HG02884 (cell line): ENCODE data around the gene USP34.
A peak's percentile ranks its signal among the peaks of the same experiment; 100 is the strongest.
"Not testable (repeated sequence)": the region's sequence is repeated elsewhere in the genome, so short reads cannot be mapped to it uniquely, and the experiment has no call there.

Experiments
- ATAC-seq: cut with Tn5 transposase; IDR thresholded peaks from one replicate; pipeline ENCODE4 v1.9.1; 2021; ENCODE audit warnings: mild to moderate bottlenecking, moderate library complexity; ENCODE audit not compliant: unreplicated experiment

USP34 gene

GRCh38 chr2:61465045-61465444 lies 5.8 kb downstream of the USP34 start:
- ATAC-seq = no peak

DNA sequence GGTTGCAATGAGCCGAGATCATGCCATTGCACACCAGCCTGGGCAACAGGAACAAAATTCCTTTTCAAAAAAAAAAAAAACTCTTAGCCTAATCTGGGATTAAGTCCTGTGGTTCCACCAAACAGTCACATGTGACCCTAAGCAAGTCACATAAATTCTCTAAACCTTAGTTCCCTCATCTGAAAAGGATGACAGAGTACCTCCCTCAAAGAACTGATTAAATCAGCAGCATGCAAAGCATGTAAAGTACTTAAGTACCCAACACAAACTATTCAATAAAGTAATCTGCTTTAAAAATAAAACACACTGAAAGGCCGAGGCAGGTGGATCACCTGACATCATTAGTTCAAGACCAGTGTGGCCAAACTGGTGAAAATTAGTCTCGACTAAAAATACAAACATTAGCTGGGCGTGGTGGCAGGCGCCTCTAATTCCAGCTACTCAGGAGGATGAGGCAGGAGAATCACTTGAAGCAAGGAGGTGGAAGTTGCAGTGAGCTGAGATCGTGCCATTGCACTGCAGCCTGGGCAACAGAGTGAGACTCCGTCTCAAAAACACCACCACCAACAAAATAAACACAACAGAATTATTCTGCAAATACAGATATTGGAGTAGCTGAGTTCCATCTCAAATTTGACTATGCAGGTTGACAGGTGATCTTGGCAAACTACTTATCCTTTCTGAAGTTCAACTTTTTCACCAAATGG lies 7.0 kb downstream of the USP34 start:
- ATAC-seq = no peak

DNA sequence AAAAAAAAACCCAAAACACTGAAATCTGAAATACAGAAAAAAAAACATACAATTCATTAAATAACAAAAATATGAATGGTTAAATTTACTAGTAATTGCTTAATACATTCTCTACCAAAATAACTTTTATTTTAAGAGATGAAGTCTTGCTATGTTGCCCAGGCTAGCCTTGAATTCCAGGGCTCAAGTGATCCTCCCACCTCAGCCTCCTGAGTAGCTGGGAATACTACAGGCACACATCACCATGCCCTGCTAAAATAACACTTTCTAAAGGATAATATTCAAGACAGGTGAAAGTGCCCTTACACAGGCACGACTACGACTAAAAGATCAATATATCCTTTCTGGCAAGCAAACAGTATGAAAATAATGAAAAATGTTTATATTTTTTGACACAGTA lies 9.5 kb downstream of the USP34 start:
- no peak for ATAC-seq

DNA sequence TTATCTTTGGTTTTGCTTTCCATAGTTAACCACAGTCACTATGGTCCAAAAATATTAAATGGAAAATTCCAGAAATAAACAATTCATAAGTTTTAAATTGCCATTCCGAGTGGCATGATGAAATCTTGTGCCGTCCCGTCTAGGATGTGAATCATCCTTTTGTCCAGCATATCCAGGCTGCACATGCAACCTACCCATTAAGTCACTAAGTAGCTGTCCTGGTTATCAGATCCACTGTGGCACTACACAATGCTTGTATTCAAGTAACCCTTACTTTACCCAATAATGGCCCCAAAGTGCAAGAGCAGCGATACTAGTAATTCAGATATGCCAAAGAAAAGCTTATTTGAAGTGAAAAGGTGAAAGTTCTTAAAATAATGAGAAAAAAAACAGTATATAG lies 10.7 kb downstream of the USP34 start:
- no peak for ATAC-seq

- no peak for ATAC-seq
Observed at GRCh38 chr2:61456746-61457420, 14.0 kb downstream of the USP34 start.

DNA sequence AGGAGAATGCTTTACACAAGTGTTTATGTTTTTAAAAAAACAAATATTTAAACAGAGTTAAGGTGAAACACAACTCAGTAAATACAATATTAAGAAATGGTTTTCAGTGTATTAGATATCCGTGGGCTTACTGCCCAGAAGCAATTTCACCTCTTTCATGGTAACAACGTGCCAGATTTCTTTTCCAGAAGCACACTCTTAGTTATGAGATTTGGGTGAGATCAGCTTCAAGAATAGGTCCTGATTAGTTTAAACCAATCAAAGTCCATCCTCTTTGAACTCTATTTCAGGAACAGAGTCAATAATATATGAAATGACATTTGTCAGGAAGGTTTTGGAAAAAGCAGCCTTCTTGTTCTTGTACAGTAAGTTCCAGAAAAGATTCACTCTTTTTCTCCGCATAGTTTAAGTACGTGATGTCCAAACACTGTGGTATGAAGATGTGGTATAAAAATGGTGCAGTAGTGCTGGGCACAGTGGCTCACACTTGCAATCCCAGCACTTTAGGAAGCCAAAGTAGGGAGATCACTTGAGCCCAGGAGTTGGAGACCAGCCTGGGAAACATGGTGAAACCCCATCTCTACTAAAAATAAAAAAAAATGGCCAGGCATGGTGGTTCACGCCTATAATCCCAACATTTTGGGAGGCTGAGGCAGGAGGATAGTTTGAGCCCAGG lies 14.7 kb downstream of the USP34 start:
- ATAC-seq = no peak

GRCh38 chr2:61454972-61455371 lies 15.9 kb downstream of the USP34 start:
- ATAC-seq = not testable (repeated sequence)

DNA sequence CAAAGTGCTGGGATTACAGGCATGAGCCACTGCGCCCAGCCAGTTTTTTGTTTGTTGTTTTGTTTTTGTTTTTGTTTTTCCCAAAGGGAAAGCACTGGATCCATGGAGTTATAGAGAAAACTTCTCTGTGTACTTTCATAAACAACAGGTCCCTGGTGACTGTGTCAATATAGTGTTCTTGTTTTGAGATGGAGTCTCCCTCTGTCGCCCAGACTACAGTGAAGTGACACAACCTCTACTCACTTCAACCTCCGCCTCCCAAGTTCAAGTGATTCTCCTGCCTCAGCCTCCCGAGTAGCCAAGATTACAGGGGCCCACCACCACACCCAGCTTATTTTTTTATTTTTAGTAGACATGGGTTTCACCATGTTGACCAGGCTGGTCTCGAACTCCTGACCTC lies 16.5 kb downstream of the USP34 start:
- no peak for ATAC-seq

GRCh38 chr2:61452392-61452791 lies 18.5 kb downstream of the USP34 start:
- ATAC-seq = no peak

DNA sequence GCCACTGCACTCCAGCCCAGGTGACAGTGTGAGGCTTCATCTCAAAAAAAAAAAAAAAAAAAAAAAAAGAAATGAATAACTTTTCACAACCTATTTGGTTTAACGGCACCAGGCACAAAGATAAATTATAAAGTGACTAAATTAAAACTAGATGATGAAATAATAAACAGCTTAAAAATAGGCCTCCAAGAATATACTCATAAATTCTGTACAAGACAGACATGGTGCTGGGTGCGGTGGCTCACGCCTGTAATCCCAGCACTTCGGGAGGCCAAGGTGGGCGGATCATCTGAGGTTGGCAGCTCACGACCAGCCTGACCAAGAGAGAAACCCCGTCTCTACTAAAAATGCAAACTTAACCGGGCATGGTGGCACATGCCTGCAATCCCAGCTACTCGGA lies 19.7 kb downstream of the USP34 start:
- no peak for ATAC-seq

- no peak for ATAC-seq
Observed at GRCh38 chr2:61450144-61450543, 20.7 kb downstream of the USP34 start.

GRCh38 chr2:61448229-61448628 lies 22.7 kb downstream of the USP34 start:
- ATAC-seq = no peak

DNA sequence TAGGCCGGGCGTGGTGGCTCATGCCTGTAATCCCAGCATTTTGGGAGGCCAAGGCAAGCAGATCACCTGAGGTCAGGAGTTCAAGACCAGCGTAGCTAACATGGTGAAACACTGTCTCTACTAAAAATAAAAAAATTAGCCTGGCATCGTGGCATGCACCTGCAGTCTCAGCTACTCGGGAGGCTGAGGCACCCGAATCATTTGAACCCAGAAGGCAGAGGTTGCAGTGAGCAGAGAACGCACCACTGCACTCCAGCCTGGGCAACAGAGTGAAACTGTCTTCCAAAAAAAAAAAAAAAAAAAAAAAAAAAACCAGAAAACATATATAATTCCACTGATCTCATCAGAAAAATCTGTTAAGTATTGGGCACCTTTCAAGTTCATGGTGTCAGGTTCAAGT lies 23.9 kb downstream of the USP34 start:
- ATAC-seq = not testable (repeated sequence)

- peak; percentile 92 for ATAC-seq
Observed at GRCh38 chr2:61443342-61444041, 27.4 kb downstream of the USP34 start.

GRCh38 chr2:61439241-61440002 lies 31.5 kb downstream of the USP34 start:
- ATAC-seq = no peak

- no peak for ATAC-seq
Observed at GRCh38 chr2:61438670-61439069, 32.2 kb downstream of the USP34 start.

DNA sequence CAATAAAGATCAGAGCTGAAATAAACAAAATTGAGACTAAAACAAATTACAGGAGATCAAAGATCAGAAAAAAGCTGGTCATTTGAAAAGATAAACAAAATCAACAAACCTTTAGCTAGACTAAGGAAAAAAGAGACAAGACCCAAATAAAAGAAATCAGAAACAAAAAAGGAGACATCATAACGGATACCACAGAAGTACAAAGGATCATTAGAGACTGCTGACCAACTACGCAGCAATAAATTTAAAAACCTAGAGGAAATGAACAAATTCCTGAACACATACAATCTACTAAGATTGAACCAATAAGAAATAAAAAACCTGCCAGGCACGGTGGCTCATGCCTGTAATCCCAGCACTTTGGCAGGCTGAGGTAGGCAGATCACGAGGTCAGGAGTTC lies 33.7 kb downstream of the USP34 start:
- ATAC-seq = no peak

- ATAC-seq = no peak
Observed at GRCh38 chr2:61436092-61436491, 34.8 kb downstream of the USP34 start.

- no peak for ATAC-seq
Observed at GRCh38 chr2:61435291-61435690, 35.6 kb downstream of the USP34 start.

- no peak for ATAC-seq
Observed at GRCh38 chr2:61434314-61434713, 36.6 kb downstream of the USP34 start.

DNA sequence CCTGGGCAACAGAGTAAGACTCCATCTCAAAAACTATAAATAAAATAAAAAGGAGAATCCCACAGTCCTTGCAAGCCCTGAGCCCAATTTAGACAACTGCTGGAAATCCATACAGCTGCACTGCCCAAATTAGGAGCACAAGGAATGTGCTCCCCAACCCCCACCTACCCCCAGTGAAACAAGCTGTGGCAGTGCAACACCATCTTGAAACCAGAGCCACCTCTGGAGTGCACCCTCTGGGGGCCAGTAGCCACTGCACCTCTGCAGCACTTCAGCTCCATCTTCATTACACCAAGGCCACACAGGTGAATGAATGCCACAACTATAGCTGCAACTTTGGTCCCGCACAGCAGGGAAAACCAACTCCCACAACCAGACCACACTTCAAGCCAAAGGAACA lies 37.3 kb downstream of the USP34 start:
- ATAC-seq = no peak
